Inferior parietal cortex (tissue), 1 donor: ENCODE data around the gene PDPN.
"Not testable (repeated sequence)": the region's sequence is repeated elsewhere in the genome, so short reads cannot be mapped to it uniquely, and the experiment has no call there.

Source experiments
- DNase-seq: peaks from one replicate; pipeline ENCODE4 v3.0.0-alpha.2; 2016; ENCODE audit errors: extremely low spot score

The PDPN gene, protein sequence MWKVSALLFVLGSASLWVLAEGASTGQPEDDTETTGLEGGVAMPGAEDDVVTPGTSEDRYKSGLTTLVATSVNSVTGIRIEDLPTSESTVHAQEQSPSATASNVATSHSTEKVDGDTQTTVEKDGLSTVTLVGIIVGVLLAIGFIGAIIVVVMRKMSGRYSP

GRCh38 chr1:13583595-13583965, at the start of gene PDPN:
Gene PDPN, plus strand, starts transcription at chr1:13583832. Its CDS starts 202 bp downstream, at chr1:13584034.
- DNase-seq = no peak

DNA sequence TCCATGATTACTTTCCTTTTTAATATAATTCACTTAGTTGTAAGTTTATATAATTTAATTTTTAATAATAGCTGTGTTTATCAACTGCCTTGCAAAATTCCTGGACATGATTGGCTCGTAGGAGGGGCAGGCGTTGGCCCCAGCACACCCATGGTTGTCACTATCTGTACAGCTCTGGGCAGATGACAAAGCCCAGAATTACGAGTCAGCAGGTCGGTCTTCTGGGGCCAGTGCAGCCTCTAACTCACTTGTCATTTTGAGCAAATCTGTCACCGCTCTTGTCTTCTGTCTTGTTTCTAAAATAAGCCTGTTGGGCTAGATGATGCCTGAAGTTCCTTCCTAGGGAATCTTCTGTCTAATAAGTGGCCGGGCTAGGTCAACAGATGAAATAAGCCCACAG, 48.4 kb upstream of the PDPN start:
- DNase-seq = no peak

DNA sequence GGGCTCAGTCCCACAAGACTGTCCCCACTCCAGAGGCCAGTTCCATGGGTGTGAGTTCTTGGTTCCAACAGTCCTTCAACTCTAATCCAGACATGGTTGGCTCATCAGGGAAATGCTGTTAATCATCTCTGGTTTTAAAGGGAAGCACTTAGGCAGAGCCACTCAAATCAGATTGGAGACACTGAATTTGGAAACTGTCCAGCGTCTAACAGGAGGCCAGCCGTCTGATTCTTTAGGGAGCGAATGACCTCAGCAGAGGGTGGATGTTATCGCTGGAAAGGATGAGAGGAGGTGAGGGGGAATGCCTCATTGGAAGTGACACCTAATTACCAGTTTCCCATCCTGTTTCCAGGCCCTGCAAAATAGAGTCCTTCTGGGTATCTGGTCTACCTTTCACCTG, 47.1 kb upstream of the PDPN start:
- no peak for DNase-seq

DNA sequence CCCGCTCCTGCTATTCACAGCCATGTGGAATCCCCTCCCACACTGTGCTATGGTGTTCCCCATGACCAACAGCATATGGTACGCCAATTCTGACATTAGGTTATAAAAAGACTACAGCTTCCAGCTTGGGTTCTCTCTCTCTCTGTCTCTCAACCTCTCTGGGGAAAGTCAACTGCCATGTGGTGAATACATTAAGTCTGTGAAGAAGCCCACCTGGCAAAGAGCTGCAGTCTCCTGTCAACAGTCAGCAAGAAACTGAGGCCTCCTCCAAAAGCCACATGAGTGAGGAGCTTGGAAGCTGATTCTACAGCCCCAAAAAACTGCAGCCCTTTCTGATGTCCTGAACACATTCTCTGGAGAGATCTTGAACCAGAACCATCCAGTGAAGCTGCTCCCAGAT, 44.8 kb upstream of the PDPN start:
- no peak for DNase-seq

DNA sequence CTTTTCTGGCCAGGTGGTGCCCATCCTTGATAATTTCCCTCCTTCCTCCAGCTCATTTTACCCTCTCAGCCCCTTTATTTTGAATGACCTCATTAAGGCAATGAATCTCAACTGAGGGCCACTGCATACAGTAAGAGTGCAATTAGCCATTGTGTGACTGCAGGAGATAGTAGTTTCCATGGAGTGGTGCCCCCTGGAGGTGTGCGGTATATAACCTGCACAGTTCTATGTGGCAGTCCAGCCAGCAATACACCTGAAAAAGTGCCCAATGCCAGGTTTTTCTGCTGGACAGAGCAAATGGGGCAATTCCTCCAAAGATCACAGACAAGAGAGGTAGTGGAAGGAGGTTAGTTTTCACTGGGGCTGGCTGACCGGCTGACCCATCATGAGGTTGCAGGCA, 43.9 kb upstream of the PDPN start:
- no peak for DNase-seq

DNA sequence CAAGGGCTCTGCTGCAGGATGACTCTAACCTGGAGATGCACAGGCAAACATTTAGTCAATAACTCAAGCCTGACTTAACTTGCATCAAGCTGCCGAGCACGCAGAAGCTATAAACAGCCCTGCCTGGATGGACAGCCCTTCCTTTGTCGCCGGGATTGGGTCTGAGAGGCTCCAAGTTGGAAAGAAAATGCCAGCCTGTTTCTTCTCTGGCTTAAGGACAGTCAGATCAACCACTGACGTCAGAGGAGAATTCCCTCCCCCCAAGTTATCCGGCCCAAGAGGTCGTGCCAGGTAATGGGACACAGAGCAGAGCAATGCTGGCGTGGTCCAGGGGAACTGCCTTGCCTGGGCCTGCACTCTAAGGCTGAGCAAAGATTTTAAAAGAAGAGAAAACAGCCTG, 42.8 kb upstream of the PDPN start:
- DNase-seq = no peak

DNA sequence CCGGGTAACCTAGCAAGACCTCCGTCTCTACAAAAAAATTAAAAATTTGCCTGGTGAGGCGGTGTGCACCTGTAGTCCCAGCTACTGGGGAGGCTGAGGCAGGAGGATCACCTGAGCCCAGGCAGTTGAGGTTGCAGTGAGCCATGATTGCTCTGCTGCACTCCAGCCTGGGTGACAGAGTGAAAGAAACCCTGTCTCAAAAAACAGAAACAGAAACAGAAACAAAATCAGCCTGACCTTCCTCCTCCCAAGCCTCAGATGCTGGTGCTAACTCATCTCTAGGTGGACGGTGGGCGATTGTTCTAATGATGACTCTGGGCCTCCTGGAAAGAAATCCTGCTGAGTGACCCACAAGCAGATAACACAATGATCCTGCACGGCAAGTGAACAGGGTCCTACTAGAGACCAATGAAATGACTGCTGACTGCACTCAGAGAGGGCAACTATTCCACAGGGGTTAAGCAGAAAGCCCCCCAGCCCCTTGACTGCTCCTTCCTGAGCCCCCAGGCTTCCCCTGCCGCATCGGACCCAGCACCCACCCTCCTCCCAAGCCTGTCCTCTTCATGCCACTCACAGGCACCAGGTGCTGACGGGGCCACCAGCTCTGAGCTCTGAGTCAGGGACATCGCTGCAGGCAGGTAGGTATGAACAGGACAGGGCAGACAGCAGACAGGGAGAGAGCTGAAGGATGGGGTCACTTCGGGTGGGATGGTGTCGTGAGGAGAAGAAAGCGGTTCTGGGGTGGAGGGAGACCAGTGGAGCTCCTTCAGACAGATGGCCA, 42.0 kb upstream of the PDPN start:
- no peak for DNase-seq

GRCh38 chr1:13543451-13544220, 40.0 kb upstream of the PDPN start:
- DNase-seq = peak; percentile 50

DNA sequence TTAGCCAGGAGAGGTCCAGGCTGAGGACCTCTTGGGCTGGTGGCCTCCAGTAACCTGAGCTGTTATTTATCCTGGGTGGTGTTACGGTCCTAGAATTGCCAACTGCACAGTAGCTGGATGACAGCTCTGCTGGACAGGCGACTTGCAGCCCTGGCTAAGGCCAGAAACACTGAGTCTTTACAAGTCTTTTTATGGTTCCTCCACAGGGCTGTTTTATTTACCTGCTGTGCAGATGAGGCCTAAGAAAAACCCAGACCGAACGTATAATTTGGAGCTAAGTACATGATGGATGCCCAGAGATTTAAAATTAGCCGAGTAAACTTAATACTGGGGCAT, 39.4 kb upstream of the PDPN start:
- no peak for DNase-seq

GRCh38 chr1:13546791-13547190, 36.8 kb upstream of the PDPN start:
- no peak for DNase-seq

DNA sequence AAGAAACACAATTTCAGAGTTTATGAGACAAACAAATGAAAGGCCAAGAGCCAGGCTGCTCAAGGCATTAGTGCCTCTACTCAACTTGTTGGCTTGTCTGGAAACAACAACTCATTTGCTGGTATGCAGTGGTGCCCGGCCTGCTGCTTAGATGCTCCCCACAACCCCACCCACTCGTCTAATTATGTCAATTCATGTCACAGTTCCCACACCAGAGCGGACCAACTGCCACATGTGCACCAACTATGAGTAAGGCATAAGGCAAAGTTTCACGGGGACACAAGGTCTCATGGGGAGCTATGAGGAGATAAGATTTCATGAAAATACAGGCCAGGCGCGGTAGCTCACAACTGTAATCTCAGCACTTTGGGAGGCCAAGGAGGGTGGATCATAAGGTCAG, 35.4 kb upstream of the PDPN start:
- DNase-seq = no peak

DNA sequence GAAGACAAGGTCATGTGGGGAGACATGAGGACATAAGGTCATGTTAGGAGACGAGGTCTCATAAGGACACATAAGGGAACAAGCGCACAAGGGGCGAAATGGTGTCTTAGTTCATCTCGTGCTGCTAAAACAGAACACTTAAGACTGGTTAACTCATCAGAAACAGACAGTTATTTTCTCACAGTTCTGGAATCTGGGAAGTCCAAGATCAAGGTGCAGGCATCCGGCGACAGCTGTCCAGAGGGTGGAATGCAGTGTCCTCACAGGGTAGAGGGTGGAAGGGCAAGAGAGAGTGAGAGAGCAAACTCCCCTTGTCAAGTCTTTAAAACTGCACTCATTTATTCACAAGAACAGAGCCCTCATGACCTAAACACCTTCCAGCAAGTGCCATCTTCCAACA, 34.6 kb upstream of the PDPN start:
- DNase-seq = no peak

GRCh38 chr1:13549521-13549920, 34.1 kb upstream of the PDPN start:
- peak; percentile 35 for DNase-seq

GRCh38 chr1:13550663-13551062, 33.0 kb upstream of the PDPN start:
- DNase-seq = no peak

DNA sequence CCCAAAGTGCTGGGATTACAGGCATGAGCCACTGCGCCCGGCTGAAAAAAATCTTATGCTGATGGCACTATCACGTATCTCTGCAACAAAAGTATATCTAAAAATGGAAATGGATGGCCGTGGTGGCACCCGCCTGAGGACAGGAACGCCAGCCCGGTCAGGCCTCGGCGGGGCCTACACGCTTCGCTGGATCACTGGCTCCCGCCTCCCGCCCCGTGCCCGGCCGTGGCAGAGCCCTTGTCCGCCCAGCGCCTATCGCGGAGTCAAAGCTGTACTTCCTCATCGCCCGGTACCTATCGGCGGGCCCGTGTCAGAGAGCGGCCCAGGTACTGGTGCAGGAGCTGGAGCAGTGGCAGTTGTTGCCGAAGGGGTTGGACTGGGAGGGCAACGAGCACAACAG, 28.8 kb upstream of the PDPN start:
- no peak for DNase-seq

- DNase-seq = no peak
Measured at GRCh38 chr1:13556224-13556764, 27.3 kb upstream of the PDPN start.

GRCh38 chr1:13560541-13560940, 23.1 kb upstream of the PDPN start:
- no peak for DNase-seq

GRCh38 chr1:13562981-13563380, 20.7 kb upstream of the PDPN start:
- DNase-seq = not testable (repeated sequence)

DNA sequence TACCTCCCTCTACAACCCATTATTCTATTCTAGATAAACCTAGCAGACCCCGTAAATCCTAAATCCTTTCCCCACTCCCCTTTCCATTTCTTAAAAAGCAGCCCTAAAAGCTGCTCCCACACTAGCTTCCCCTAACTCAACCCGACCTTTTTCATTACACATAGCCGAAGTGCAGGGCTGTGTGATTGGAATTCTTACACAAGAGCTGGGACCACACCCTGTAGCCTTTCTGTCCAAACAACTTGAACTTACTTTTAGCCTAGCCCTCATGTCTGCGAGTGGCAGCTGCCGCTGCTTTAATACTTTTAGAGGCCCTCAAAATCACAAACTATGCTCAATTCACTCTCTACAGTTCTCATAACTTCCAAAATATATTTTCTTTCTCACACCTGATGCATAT, 19.6 kb upstream of the PDPN start:
- DNase-seq = no peak

GRCh38 chr1:13570435-13570834, 13.2 kb upstream of the PDPN start:
- DNase-seq = not testable (repeated sequence)

GRCh38 chr1:13570924-13571323, 12.7 kb upstream of the PDPN start:
- DNase-seq = no peak

- DNase-seq = no peak
Measured at GRCh38 chr1:13573586-13573985, 10.0 kb upstream of the PDPN start.

GRCh38 chr1:13576926-13577325, 6.7 kb upstream of the PDPN start:
- DNase-seq = no peak
